HAP-1 (cell line): ENCODE measurements around the gene PRH1.

Experiments used
- DNase-seq, 2 experiments: peaks; one replicate each; pipeline ENCODE4 v3.0.0-alpha.2; 2016 to 2020; ENCODE audit warnings: low spot score in 2 of 2
- H3K27me3 ChIP-seq: fragments of 250-450 bp; sonication (Bioruptor Pico); 2 replicates; pipeline ENCODE4 v1.5.1; 2020; ENCODE audit warnings: low read depth, mild to moderate bottlenecking, moderate library complexity
- H3K36me3 ChIP-seq: fragments of 250-450 bp; sonication (Bioruptor Pico); replicated peaks from 2 replicates; pipeline ENCODE4 v1.5.1; 2020; ENCODE audit warnings: mild to moderate bottlenecking
- H3K4me1 ChIP-seq: fragments of 250-450 bp; sonication (Bioruptor Pico); 2 replicates; pipeline ENCODE4 v1.5.1; 2020; ENCODE audit warnings: mild to moderate bottlenecking
- H3K4me3 ChIP-seq: fragments of 250-450 bp; sonication (Bioruptor Pico); 2 replicates; pipeline ENCODE4 v1.5.1; 2020; ENCODE audit warnings: mild to moderate bottlenecking, moderate library complexity
- H3K9me3 ChIP-seq: fragments of 250-450 bp; sonication (Bioruptor Pico); 2 replicates; pipeline ENCODE4 v1.5.1; 2020; ENCODE audit warnings: mild to moderate bottlenecking, moderate library complexity
- in situ Hi-C: fragments of 300-500 bp; cut with MboI; formaldehyde crosslinking; loops from 3 replicates; pipeline ENCODE4 v1.14.3; 2020; ENCODE audit warnings: low sequenced_read_pairs, inconsistent platforms, mixed read lengths

PRH1 gene

DNA sequence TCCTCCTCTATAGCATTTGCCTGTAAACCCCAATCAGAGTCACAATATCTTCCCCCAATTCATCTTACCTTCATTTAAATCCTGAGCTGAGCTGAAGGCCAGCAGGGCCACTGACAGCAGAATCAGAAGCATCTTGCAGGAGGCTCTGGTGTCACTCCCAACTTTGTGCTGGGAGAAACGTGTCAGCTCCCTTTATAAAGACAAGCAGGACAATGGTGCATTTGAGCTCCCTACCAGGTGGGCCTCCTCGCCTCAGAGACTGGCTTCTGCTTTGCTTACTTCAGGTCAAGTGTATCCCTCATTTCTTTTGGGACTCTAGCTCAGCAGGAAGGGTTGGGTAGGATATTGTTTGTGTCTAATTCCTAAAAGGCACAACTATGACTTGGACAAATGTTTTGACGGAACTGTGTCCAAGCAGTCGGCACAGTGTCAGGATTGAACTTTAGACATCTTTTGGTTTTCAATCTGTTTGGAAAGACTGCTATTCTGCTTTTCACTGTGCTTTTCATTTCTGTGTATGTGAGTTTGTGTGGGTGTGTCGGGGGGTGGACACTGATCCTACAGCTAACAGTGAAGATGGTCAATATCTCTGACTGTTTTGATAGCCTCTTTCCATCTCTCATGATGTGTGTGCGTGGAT is at the start of gene PRH1:
Gene PRH1 (minus strand): TSS at position 170 of the 640 bp plus-strand sequence. CDS start 38 bp downstream, at position 132.
- H3K4me1 ChIP-seq = peaks cover 3% of the 10 kb centered on the region; the same call in 1 of the 2 replicates
- no peak for DNase-seq
- H3K36me3 ChIP-seq = no peaks in the 10 kb centered on the region
- no peaks in the 10 kb centered on the region for H3K9me3 ChIP-seq
- in situ Hi-C loops = no loop called here
- no peaks in the 10 kb centered on the region for H3K27me3 ChIP-seq
- H3K4me3 ChIP-seq = no peak within 1 kb of the TSS

DNA sequence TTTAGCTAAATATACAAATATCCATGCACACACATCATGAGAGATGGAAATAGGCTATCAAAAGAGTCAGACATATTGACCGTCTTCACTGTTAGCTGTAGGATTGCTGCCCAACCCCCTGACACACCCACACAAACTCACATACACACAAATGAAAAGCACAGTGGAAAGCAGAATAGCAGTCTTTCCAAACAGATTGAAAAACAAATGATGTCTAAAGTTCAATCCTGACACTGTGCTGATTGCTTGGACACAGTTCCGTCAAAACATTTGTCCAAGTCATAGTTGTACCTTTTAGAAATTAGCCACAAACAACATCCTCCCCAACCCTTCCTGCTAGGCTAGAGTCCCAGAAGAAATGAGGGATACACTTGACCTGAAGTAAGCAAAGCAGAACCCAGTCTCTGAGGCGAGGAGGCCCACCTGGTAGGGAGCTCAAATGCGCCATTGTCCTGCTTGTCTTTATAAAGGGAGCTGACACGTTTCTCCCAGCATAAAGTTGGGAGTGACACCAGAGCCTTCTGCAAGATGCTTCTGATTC is 44.8 kb upstream of the PRH1 start, which contains the start of gene PRH2:
Gene PRH2 (plus strand): TSS at position 491 of the 541 bp plus-strand sequence. CDS start 38 bp downstream, at position 529.
- no peaks in the 10 kb centered on the region for H3K27me3 ChIP-seq
- H3K4me1 ChIP-seq = no peaks in the 10 kb centered on the region
- H3K9me3 ChIP-seq = no peaks in the 10 kb centered on the region
- H3K36me3 ChIP-seq = no peaks in the 10 kb centered on the region
- no peak within 1 kb of the TSS for H3K4me3 ChIP-seq
- no peak for DNase-seq
- in situ Hi-C loops = no loop called here

GRCh38 chr12:10926269-10926668 is 42.2 kb upstream of the PRH1 start:
- Histone ChIP-seq H3K4me3 (no peak overlapping the region), H3K4me1 (no peaks in the 10 kb centered on the region), H3K36me3 (no peaks in the 10 kb centered on the region), H3K27me3 (no peaks in the 10 kb centered on the region), H3K9me3 (no peaks in the 10 kb centered on the region)
- in situ Hi-C loops = no loop called here
- no peak for DNase-seq

GRCh38 chr12:10919809-10920208 is 35.8 kb upstream of the PRH1 start:
- peaks cover 15% of the 10 kb centered on the region for H3K4me1 ChIP-seq
- in situ Hi-C loops = no loop called here
- H3K9me3 ChIP-seq = no peaks in the 10 kb centered on the region
- H3K36me3 ChIP-seq = no peaks in the 10 kb centered on the region
- no peak overlapping the region for H3K4me3 ChIP-seq
- H3K27me3 ChIP-seq = no peaks in the 10 kb centered on the region
- DNase-seq = no peak

- Histone ChIP-seq H3K9me3 (no peaks in the 10 kb centered on the region), H3K27me3 (no peaks in the 10 kb centered on the region), H3K4me1 (no peaks in the 10 kb centered on the region), H3K36me3 (no peaks in the 10 kb centered on the region), H3K4me3 (no peak overlapping the region)
- in situ Hi-C loops = no loop called here
- DNase-seq = no peak
Observed at GRCh38 chr12:10910380-10910779, 26.3 kb upstream of the PRH1 start.

DNA sequence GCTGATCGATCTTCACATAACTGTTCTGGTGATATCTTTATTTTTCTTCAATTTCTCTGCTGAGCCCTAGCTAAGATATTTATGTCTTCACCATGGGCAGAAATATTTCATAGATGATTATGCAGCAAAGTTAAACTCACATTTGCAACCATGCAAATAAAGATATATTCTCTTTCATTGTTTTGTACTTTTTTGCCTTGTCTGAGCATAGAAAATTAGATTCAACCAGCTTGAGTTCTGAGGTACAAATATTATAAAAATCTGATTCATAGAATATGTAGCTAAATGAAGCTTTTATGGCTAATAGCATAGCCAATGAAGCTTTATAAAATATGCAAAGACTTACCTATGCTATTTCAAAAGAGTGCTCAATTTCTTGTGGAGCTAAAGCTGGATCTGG is 25.4 kb upstream of the PRH1 start, which contains the start of gene TAS2R13:
Gene TAS2R13 (minus strand): TSS at position 101 of the 400 bp plus-strand sequence. CDS start 264 bp downstream, outside the sequence.
- Histone ChIP-seq H3K27me3 (no peaks in the 10 kb centered on the region), H3K9me3 (no peaks in the 10 kb centered on the region), H3K36me3 (no peaks in the 10 kb centered on the region), H3K4me1 (no peaks in the 10 kb centered on the region), H3K4me3 (no peak within 1 kb of the TSS)
- DNase-seq = no peak
- in situ Hi-C loops = no loop called here

DNA sequence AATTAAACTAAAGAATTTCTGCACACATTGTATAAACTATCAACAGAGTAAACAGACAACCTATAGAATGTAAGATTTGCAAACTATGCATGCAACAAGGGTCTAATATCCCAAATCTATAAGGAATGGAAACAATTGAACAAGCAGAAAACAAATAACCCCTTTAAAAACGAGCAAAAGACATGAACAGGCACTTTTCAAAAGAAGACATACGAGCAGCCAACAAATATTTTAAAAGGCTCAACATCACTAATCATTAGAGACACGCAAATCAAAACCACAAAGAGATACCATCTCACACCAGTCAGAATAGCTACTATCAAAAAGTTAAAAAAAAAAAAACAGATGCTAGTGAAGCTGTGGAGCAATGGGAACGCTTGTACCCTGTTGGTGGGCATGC is 20.6 kb upstream of the PRH1 start:
- H3K27me3 ChIP-seq = no peaks in the 10 kb centered on the region
- in situ Hi-C loops = no loop called here
- H3K9me3 ChIP-seq = no peaks in the 10 kb centered on the region; the same call in 1 of the 2 replicates
- DNase-seq = no peak
- no peak overlapping the region for H3K4me3 ChIP-seq
- H3K36me3 ChIP-seq = no peaks in the 10 kb centered on the region
- H3K4me1 ChIP-seq = no peaks in the 10 kb centered on the region

GRCh38 chr12:10901427-10901826 is 17.4 kb upstream of the PRH1 start:
- Histone ChIP-seq H3K27me3 (no peaks in the 10 kb centered on the region), H3K4me1 (no peaks in the 10 kb centered on the region)
- DNase-seq = no peak

GRCh38 chr12:10900972-10901371 is 16.9 kb upstream of the PRH1 start:
- no peaks in the 10 kb centered on the region for H3K27me3 ChIP-seq
- in situ Hi-C loops = no loop called here

More at GRCh38 chr12:10901427-10901826, 17.4 kb upstream of the PRH1 start:
- Histone ChIP-seq H3K9me3 (no peaks in the 10 kb centered on the region; the same call in 1 of the 2 replicates), H3K4me3 (no peak overlapping the region), H3K36me3 (no peaks in the 10 kb centered on the region)
- in situ Hi-C loops = no loop called here

GRCh38 chr12:10900530-10900929 is 16.5 kb upstream of the PRH1 start:
- no peak overlapping the region for H3K4me3 ChIP-seq
- no peaks in the 10 kb centered on the region for H3K36me3 ChIP-seq
- no peaks in the 10 kb centered on the region for H3K4me1 ChIP-seq
- H3K9me3 ChIP-seq = no peaks in the 10 kb centered on the region; the same call in 1 of the 2 replicates
- no peaks in the 10 kb centered on the region for H3K27me3 ChIP-seq
- in situ Hi-C loops = no loop called here
- DNase-seq = no peak

More at GRCh38 chr12:10900972-10901371, 16.9 kb upstream of the PRH1 start:
- no peaks in the 10 kb centered on the region for H3K4me1 ChIP-seq
- no peaks in the 10 kb centered on the region; the same call in 1 of the 2 replicates for H3K9me3 ChIP-seq
- DNase-seq = no peak
- H3K4me3 ChIP-seq = no peak overlapping the region
- H3K36me3 ChIP-seq = no peaks in the 10 kb centered on the region

GRCh38 chr12:10896854-10897253 is 12.8 kb upstream of the PRH1 start:
- Histone ChIP-seq H3K4me1 (no peaks in the 10 kb centered on the region), H3K27me3 (no peaks in the 10 kb centered on the region), H3K9me3 (no peaks in the 10 kb centered on the region), H3K36me3 (no peaks in the 10 kb centered on the region), H3K4me3 (no peak overlapping the region)
- in situ Hi-C loops = no loop called here
- no peak for DNase-seq

DNA sequence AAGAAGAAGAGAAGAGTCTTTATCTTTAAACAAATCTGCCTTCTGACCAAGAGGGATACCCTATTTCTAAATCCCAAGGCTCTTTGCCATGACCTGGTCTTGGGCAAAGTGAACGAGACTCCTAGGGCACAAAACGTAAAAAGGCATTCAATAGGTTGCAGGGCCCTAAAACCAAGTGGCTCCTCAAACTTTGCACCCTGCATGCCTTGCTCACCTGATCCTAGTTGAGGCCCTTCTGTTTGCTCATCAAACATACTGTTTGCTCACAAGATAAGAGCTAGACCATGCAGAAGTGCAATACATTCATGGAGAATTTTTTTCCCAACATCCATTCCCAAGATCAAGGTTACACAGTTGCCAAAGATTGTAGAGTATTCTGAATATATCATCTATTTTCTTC is 7.9 kb upstream of the PRH1 start:
- Histone ChIP-seq H3K4me3 (no peak overlapping the region), H3K4me1 (peaks cover 3% of the 10 kb centered on the region; the same call in 1 of the 2 replicates), H3K9me3 (no peaks in the 10 kb centered on the region), H3K36me3 (no peaks in the 10 kb centered on the region), H3K27me3 (no peaks in the 10 kb centered on the region)
- in situ Hi-C loops = no loop called here
- DNase-seq = no peak

GRCh38 chr12:10889226-10889625 is 5.2 kb upstream of the PRH1 start:
- Histone ChIP-seq H3K9me3 (no peaks in the 10 kb centered on the region), H3K36me3 (no peaks in the 10 kb centered on the region), H3K4me1 (peaks cover 3% of the 10 kb centered on the region; the same call in 1 of the 2 replicates), H3K4me3 (no peak overlapping the region), H3K27me3 (no peaks in the 10 kb centered on the region)
- DNase-seq = no peak
- in situ Hi-C loops = no loop called here

DNA sequence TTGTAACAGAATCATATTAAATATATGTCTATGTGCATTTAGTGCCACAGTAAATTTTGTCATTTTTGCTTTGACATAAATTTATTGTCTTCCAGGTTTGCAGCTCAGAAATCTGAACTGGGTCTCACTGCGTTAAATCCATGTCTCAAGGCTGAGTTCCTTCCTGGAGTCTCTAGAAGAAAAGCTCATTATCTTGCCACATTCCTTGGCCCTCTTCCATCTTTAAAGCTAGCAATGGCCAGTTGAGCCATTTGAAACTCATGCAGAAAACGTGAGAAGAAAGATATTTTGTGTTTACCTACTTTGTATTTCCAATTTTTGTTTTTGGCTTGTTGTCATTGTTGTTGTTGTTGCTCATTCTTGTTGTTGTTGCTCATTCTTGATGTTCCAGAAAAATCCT is 10.7 kb downstream of the PRH1 start:
- no peaks in the 10 kb centered on the region for H3K36me3 ChIP-seq
- no peak for DNase-seq
- in situ Hi-C loops = no loop called here

More for the DNA sequence above, 10.7 kb downstream of the PRH1 start:
- H3K4me3 ChIP-seq = no peak overlapping the region
- H3K27me3 ChIP-seq = no peaks in the 10 kb centered on the region
- no peaks in the 10 kb centered on the region for H3K9me3 ChIP-seq
- H3K4me1 ChIP-seq = no peaks in the 10 kb centered on the region; the same call in 1 of the 2 replicates
